GM13977 (cell line): ENCODE data around the gene HOXD12.

Experiments
- DNase-seq: peaks from one replicate; pipeline ENCODE4 v3.0.0; 2012; ENCODE audit warnings: low spot score
- in situ Hi-C: fragments of 300-500 bp; cut with MboI; formaldehyde crosslinking; loops from one replicate; pipeline ENCODE4 v1.12.0; 2022; ENCODE audit warnings: low sequenced_read_pairs, low pct_unique_long_range_greater_than_20kb, mixed read lengths, inconsistent platforms; ENCODE audit not compliant: unreplicated experiment
- TF ChIP-seq, protein P1 (sequence below): IDR thresholded peaks from 2 replicates; pipeline ENCODE4 v1.5.1; 2012; ENCODE audit warnings: mild to moderate bottlenecking, control low read depth; ENCODE audit not compliant: insufficient read depth; ENCODE audit errors: extremely low read depth, missing control alignments

The HOXD12 gene

DNA sequence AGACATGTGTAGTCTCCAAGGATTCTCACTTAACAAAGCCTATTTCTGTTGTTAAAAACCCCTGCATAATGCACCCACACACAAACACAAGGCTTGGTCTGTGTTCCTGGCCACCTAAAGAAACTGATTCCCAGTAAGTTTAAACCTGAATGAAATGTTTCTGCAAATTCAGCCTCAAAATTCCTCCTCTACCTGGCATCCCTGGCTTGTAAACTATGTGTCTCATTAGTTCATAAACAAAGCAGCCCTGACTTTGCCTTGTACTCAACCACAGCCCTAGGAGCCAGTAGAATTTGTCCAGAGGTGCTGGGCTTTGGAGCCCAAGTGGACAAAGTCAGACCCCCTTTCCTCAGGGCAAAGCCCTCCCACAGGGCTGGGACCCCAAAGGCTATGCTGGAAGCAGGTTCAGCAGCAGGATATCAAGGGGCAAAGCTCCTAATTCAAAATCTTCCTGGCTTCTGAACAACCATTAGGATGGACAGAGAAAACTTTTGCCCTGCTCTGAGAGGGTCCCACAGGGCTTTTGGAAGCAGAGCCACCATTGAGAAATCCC lies 9.7 kb upstream of the HOXD12 start:
- in situ Hi-C loops: loop anchor here (25.0 kb wide), 2 partner anchors 403 to 1753 kb away; partner anchors contain the start of gene SP9
- TF ChIP-seq, protein P1, sequence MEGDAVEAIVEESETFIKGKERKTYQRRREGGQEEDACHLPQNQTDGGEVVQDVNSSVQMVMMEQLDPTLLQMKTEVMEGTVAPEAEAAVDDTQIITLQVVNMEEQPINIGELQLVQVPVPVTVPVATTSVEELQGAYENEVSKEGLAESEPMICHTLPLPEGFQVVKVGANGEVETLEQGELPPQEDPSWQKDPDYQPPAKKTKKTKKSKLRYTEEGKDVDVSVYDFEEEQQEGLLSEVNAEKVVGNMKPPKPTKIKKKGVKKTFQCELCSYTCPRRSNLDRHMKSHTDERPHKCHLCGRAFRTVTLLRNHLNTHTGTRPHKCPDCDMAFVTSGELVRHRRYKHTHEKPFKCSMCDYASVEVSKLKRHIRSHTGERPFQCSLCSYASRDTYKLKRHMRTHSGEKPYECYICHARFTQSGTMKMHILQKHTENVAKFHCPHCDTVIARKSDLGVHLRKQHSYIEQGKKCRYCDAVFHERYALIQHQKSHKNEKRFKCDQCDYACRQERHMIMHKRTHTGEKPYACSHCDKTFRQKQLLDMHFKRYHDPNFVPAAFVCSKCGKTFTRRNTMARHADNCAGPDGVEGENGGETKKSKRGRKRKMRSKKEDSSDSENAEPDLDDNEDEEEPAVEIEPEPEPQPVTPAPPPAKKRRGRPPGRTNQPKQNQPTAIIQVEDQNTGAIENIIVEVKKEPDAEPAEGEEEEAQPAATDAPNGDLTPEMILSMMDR: no peak
- DNase-seq: no peak

DNA sequence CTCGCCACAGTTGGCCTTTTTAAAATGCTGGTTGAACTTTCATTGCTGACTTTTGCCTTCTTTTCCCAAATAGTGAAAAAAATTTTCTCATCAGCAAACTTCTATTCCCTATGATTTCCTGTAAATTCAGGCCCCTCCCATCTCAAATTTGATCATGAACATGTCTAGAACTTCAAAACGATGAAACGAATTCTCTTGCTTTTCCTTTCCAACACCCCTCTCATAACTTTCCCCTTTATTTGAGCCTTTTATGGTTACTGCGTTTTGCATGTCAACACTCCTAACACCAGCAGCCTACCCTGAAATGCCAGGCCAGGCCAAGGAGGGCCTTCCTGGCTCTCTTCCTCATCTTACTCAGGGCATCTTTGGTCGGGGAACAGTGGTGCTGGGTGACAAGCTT lies 8.7 kb upstream of the HOXD12 start:
- in situ Hi-C loops: loop anchor here (25.0 kb wide), 2 partner anchors 404 to 1754 kb away; partner anchors contain the start of gene SP9
- TF ChIP-seq, protein P1: no peak
- no peak for DNase-seq

DNA sequence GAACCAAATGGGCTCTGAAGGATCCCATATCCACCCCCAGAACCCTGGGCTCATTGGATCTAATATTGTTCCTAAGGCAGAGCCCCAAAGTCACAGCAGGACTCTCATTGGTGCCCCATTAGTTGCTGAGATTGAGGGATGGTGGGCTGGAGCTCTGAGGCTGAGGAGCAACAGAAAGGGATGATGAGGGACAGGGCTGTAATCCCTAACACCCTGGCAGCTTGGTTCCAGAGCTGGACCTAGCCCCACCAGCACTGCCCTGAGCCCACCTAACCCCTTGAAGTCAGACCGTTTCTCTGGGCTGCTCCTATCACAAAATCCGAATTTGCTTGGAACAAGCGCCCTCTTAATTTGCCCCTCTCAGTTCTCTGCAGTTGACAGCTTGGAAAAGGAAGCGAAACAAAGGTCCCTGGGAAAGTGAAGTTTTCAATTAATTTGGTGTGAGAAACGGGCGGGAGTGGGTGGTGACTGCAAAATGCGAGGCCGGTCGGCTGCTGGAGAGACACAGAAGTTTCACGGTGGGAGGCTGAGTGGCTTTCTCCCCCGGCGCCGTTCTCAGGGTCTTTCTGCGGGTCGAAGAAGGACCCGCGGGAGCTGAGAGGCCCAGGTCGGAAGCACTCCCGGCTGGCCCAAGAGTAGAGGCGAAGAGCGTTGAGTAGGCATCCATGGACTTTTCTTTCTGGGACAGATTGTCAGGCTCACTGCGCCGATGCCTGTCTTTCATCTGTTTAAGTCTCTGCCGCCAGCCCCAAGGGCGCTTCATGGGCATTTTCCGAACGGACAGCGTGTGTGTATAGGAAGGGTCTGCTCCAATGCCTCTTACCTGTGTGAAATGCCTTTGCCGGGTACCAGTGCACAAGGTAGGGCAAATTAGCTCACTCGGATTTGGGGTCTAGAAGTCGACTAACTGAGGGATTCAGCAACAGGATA lies 8.0 kb upstream of the HOXD12 start:
- TF ChIP-seq, protein P1: no peak
- no peak for DNase-seq
- in situ Hi-C loops: loop anchor here (25.0 kb wide), 2 partner anchors 404 to 1754 kb away; partner anchors contain the start of gene SP9

- in situ Hi-C loops: loop anchor here (25.0 kb wide), 2 partner anchors 405 to 1755 kb away; partner anchors contain the start of gene SP9
- no peak for DNase-seq
Measured at GRCh38 chr2:176092270-176093144, 7.1 kb upstream of the HOXD12 start, which contains the start of gene HOXD13. TSS of gene HOXD13 (plus strand) at chr2:176092721. CDS start at chr2:176092891, 170 bp downstream.

GRCh38 chr2:176093145-176093897 lies 6.3 kb upstream of the HOXD12 start:
- no peak for DNase-seq
- TF ChIP-seq, protein P1: peak; percentile 7
- in situ Hi-C loops: loop anchor here (25.0 kb wide), 2 partner anchors 406 to 1756 kb away; partner anchors contain the start of gene SP9

More at GRCh38 chr2:176092270-176093144, 7.1 kb upstream of the HOXD12 start, which contains the start of gene HOXD13:
- TF ChIP-seq, protein P1: no peak
